Astrocyte of the spinal cord (primary cell): ENCODE results near the gene HTATSF1.

Experiments used
- DNase-seq: peaks from one replicate; pipeline ENCODE4 v3.0.0; 2011; ENCODE audit warnings: low read depth, low spot score
- H3K4me3 ChIP-seq: 2 replicates; pipeline ENCODE4 v1.5.1; 2011; ENCODE audit warnings: low read depth, mild to moderate bottlenecking, low read length, moderate library complexity
- in situ Hi-C: cut with HindIII; loops from 2 replicates; pipeline ENCODE4 v1.10.0; 2017; ENCODE audit warnings: low sequenced_read_pairs
- TF ChIP-seq, protein P1 (sequence below): IDR thresholded peaks from 2 replicates; pipeline ENCODE4 v1.5.1; 2012; ENCODE audit warnings: low read depth, mild to moderate bottlenecking, low read length, inconsistent platforms

The HTATSF1 gene

GRCh38 chrX:136493011-136493410, 4.4 kb upstream of the HTATSF1 start:
- no peak overlapping the region for H3K4me3 ChIP-seq
- in situ Hi-C loops: no loop called here
- TF ChIP-seq, protein P1, sequence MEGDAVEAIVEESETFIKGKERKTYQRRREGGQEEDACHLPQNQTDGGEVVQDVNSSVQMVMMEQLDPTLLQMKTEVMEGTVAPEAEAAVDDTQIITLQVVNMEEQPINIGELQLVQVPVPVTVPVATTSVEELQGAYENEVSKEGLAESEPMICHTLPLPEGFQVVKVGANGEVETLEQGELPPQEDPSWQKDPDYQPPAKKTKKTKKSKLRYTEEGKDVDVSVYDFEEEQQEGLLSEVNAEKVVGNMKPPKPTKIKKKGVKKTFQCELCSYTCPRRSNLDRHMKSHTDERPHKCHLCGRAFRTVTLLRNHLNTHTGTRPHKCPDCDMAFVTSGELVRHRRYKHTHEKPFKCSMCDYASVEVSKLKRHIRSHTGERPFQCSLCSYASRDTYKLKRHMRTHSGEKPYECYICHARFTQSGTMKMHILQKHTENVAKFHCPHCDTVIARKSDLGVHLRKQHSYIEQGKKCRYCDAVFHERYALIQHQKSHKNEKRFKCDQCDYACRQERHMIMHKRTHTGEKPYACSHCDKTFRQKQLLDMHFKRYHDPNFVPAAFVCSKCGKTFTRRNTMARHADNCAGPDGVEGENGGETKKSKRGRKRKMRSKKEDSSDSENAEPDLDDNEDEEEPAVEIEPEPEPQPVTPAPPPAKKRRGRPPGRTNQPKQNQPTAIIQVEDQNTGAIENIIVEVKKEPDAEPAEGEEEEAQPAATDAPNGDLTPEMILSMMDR: no peak
- no peak for DNase-seq

- DNase-seq: no peak
- in situ Hi-C loops: no loop called here
- TF ChIP-seq, protein P1: no peak
- no peak overlapping the region for H3K4me3 ChIP-seq
Observed at GRCh38 chrX:136495043-136495442, 2.3 kb upstream of the HTATSF1 start.

GRCh38 chrX:136496186-136496763, 1.1 kb upstream of the HTATSF1 start:
- no peak for DNase-seq
- in situ Hi-C loops: no loop called here
- H3K4me3 ChIP-seq: peak overlapping the region; percentile 60
- TF ChIP-seq, protein P1: no peak

- H3K4me3 ChIP-seq: peak overlapping the region; percentile 67
Observed at GRCh38 chrX:136496764-136497555, 432 bp upstream of the HTATSF1 start.

GRCh38 chrX:136519069-136519468, 21.7 kb downstream of the HTATSF1 start:
- in situ Hi-C loops: no loop called here
- no peak overlapping the region for H3K4me3 ChIP-seq
- TF ChIP-seq, protein P1: no peak
- no peak for DNase-seq

More at GRCh38 chrX:136496764-136497555, 432 bp upstream of the HTATSF1 start:
- TF ChIP-seq, protein P1: no peak
- peak; percentile 89 for DNase-seq
- in situ Hi-C loops: no loop called here

DNA sequence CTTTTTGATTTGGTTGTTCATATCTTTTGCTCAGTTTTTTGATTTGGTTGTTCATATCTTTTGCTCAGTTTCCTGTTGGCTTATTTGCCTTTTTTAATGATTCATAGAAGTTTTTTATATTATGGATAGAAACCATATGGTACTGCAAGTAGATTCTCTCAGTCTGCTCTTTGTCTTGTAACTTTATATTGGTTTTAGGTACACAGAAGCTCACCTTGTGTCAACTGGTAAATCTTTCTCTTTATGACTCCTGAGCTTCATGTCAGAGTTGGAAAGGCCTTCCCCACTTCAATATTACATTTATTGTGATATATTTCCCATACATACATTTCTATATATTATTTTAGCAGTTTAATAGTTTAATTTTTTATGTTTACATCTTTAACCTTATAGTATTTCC, 26.4 kb downstream of the HTATSF1 start:
- no peak overlapping the region for H3K4me3 ChIP-seq
- TF ChIP-seq, protein P1: no peak
- in situ Hi-C loops: no loop called here
- DNase-seq: no peak
